ENCODE data around the gene SPATA31C2. TPM values are rescaled to one million over a fixed set of nuclear protein-coding genes. Genes with fewer than 3 reads are reported as not detected.

The SPATA31C2 gene
- total and polyA plus RNA-seq, 2 donors (not counting 1 experiment from before 2014, with no cell fraction given): not detected

GRCh38 chr9:88183798-88184495, 45.7 kb upstream of the SPATA31C2 start:
- no peaks in the 10 kb centered on the region for H3K4me1 ChIP-seq (ENCODE audit: control insufficient read depth in 2 of 2, insufficient read depth in 2 of 2, low read length in 2 of 2)
- no peak overlapping the region for H2AFZ ChIP-seq (ENCODE audit: insufficient read depth, low read depth, low read length, poor library complexity, severe bottlenecking)
- Mint-ChIP-seq H3K27me3 (peaks cover 4% of the 10 kb centered on the region), H3K9me3 (ENCODE audit: insufficient read depth) (no peaks in the 10 kb centered on the region), H3K4me1 (no peaks in the 10 kb centered on the region), H3K4me3 (no peak overlapping the region), H3K27ac (no peak overlapping the region)
- H3K4me2 ChIP-seq (replicated peaks; ENCODE audit: low read depth, low read length, poor library complexity, severe bottlenecking): no peak overlapping the region
- H3K27ac ChIP-seq (ENCODE audit: low read length in 2 of 2): no peak overlapping the region
- no peaks in the 10 kb centered on the region for H3K79me2 ChIP-seq (ENCODE audit: control insufficient read depth, insufficient read depth, low read length)
- ChIA-PET CTCF (no interaction called here), POLR2A (no interaction called here)
- H3K4me3 ChIP-seq (ENCODE audit: control extremely low read depth in 1 of 5, extremely low read depth in 1 of 5, insufficient read depth in 1 of 5, low read depth in 2 of 5, low read length in 4 of 5): no peak overlapping the region
- H3K9me3 ChIP-seq (ENCODE audit: control extremely low read depth in 1 of 3, control insufficient read depth in 2 of 3, insufficient read depth in 1 of 3, low read length in 2 of 3): peaks cover 0 to 3% (median 0%) of the 10 kb centered on the region in 3 donors
- no peaks in the 10 kb centered on the region for H3K36me3 ChIP-seq (replicated peaks in 1 of 2; ENCODE audit: control extremely low read depth in 1 of 2, control insufficient read depth in 1 of 2, extremely low read depth in 1 of 2, insufficient read depth in 2 of 2, low read length in 1 of 2)
- H3K9ac ChIP-seq (ENCODE audit: low read length): no peak overlapping the region
- 100% methylated on average over 1 of the region's 5 CpGs for WGBS (ENCODE audit: insufficient coverage)
- intact Hi-C loops (cut with micrococcal nuclease): no loop called here
- H4K20me1 ChIP-seq (ENCODE audit: control insufficient read depth, insufficient read depth, low read length, poor library complexity, severe bottlenecking): no peaks in the 10 kb centered on the region
- ATAC-seq (ENCODE audit: low read depth) (no peak), DNase-seq (no peak)
- TF ChIP-seq EZH2 (IDR thresholded peaks at IDR 0.05; ENCODE audit: borderline replicate concordance, insufficient read depth, low read depth, low read length, poor library complexity, severe bottlenecking): no peak
- no peak for TF ChIP-seq CTCF (IDR thresholded peaks at IDR 0.05)
- no peaks in the 10 kb centered on the region for H3K27me3 ChIP-seq (replicated peaks in 1 of 4; ENCODE audit: control extremely low read depth in 1 of 4, control insufficient read depth in 3 of 4, insufficient read depth in 4 of 4, low read length in 3 of 4)

GRCh38 chr9:88182501-88182900, 44.2 kb upstream of the SPATA31C2 start:
- intact Hi-C loops (cut with micrococcal nuclease): no loop called here
- no peaks in the 10 kb centered on the region for H3K36me3 ChIP-seq (replicated peaks in 1 of 2; ENCODE audit: control extremely low read depth in 1 of 2, control insufficient read depth in 1 of 2, extremely low read depth in 1 of 2, insufficient read depth in 2 of 2, low read length in 1 of 2)
- Mint-ChIP-seq H3K4me3 (no peak overlapping the region), H3K9me3 (ENCODE audit: insufficient read depth) (no peaks in the 10 kb centered on the region), H3K4me1 (no peaks in the 10 kb centered on the region), H3K27me3 (peaks cover 6% of the 10 kb centered on the region), H3K27ac (no peak overlapping the region)
- no peak overlapping the region for H3K4me3 ChIP-seq (ENCODE audit: control extremely low read depth in 1 of 5, extremely low read depth in 1 of 5, insufficient read depth in 1 of 5, low read depth in 2 of 5, low read length in 4 of 5)
- H3K9me3 ChIP-seq (ENCODE audit: control extremely low read depth in 1 of 3, control insufficient read depth in 2 of 3, insufficient read depth in 1 of 3, low read length in 2 of 3): peaks cover 0 to 3% (median 0%) of the 10 kb centered on the region in 3 donors
- TF ChIP-seq EZH2 (IDR thresholded peaks at IDR 0.05; ENCODE audit: borderline replicate concordance, insufficient read depth, low read depth, low read length, poor library complexity, severe bottlenecking) (no peak), CTCF (IDR thresholded peaks at IDR 0.05) (no peak)
- no peaks in the 10 kb centered on the region for H3K27me3 ChIP-seq (replicated peaks in 1 of 4; ENCODE audit: control extremely low read depth in 1 of 4, control insufficient read depth in 3 of 4, insufficient read depth in 4 of 4, low read length in 3 of 4)
- no peak overlapping the region for H2AFZ ChIP-seq (ENCODE audit: insufficient read depth, low read depth, low read length, poor library complexity, severe bottlenecking)
- ATAC-seq (ENCODE audit: low read depth) (no peak), DNase-seq (no peak)
- CTCF ChIA-PET: no interaction called here
- no peak overlapping the region for H3K4me2 ChIP-seq (replicated peaks; ENCODE audit: low read depth, low read length, poor library complexity, severe bottlenecking)
- no peaks in the 10 kb centered on the region for H4K20me1 ChIP-seq (ENCODE audit: control insufficient read depth, insufficient read depth, low read length, poor library complexity, severe bottlenecking)
- no peaks in the 10 kb centered on the region for H3K79me2 ChIP-seq (ENCODE audit: control insufficient read depth, insufficient read depth, low read length)
- WGBS (ENCODE audit: insufficient coverage): 86% methylated on average over 5 of the region's 6 CpGs
- H3K9ac ChIP-seq (ENCODE audit: low read length): no peak overlapping the region
- no peak overlapping the region for H3K27ac ChIP-seq (ENCODE audit: low read length in 2 of 2)
- no peaks in the 10 kb centered on the region for H3K4me1 ChIP-seq (ENCODE audit: control insufficient read depth in 2 of 2, insufficient read depth in 2 of 2, low read length in 2 of 2)
- POLR2A ChIA-PET: no interaction called here

Data from B cell (primary cell).